Measurements from ENCODE around the gene VAV1.
"Not testable (repeated sequence)": the region's sequence is repeated elsewhere in the genome, so short reads cannot be mapped to it uniquely, and the experiment has no call there.

The VAV1 gene

GRCh38 chr19:6767357-6768235 is 4.9 kb upstream of the VAV1 start, which contains the start of gene SH2D3A:
SH2D3A (minus strand) TSS chr19:6767435; CDS start chr19:6763748, 3,687 bp downstream.
- no peaks in the 10 kb centered on the region for H3K9me3 ChIP-seq (ENCODE audit: low read length)
- no peaks in the 10 kb centered on the region for H3K4me1 ChIP-seq (ENCODE audit: insufficient read depth, low read length)
- no peak within 1 kb of the TSS for H3K9ac ChIP-seq (ENCODE audit: low read length)
- H3K36me3 ChIP-seq (ENCODE audit: insufficient read depth, low read length) = no peaks in the 10 kb centered on the region
- H3K27ac ChIP-seq (ENCODE audit: low read depth, low read length) = no peak within 1 kb of the TSS
- H3K4me3 ChIP-seq (ENCODE audit: low read depth in 1 of 2, low read length in 2 of 2) = no peak within 1 kb of the TSS
- H3K27me3 ChIP-seq (ENCODE audit: control insufficient read depth in 1 of 2, insufficient read depth in 2 of 2, low read length in 2 of 2) = peaks cover 23 to 32% of the 10 kb centered on the region in 2 donors

GRCh38 chr19:6768236-6768785 is 4.2 kb upstream of the VAV1 start:
- no peak overlapping the region for H3K9ac ChIP-seq (ENCODE audit: low read length)
- H3K27ac ChIP-seq (ENCODE audit: low read depth, low read length) = no peak overlapping the region
- H3K36me3 ChIP-seq (ENCODE audit: insufficient read depth, low read length) = no peaks in the 10 kb centered on the region
- H3K4me1 ChIP-seq (ENCODE audit: insufficient read depth, low read length) = no peaks in the 10 kb centered on the region
- H3K4me3 ChIP-seq (ENCODE audit: low read depth in 1 of 2, low read length in 2 of 2) = no peak overlapping the region
- H3K9me3 ChIP-seq (ENCODE audit: low read length) = no peaks in the 10 kb centered on the region
- peaks cover 23 to 36% of the 10 kb centered on the region in 2 donors for H3K27me3 ChIP-seq (ENCODE audit: control insufficient read depth in 1 of 2, insufficient read depth in 2 of 2, low read length in 2 of 2)

- Histone ChIP-seq H3K9me3 (ENCODE audit: low read length) (no peaks in the 10 kb centered on the region), H3K36me3 (ENCODE audit: insufficient read depth, low read length) (no peaks in the 10 kb centered on the region), H3K9ac (ENCODE audit: low read length) (no peak overlapping the region), H3K4me3 (ENCODE audit: low read depth in 1 of 2, low read length in 2 of 2) (no peak overlapping the region), H3K27ac (ENCODE audit: low read depth, low read length) (no peak overlapping the region), H3K27me3 (ENCODE audit: control insufficient read depth in 1 of 2, insufficient read depth in 2 of 2, low read length in 2 of 2) (peaks cover 23 to 36% of the 10 kb centered on the region in 2 donors), H3K4me1 (ENCODE audit: insufficient read depth, low read length) (no peaks in the 10 kb centered on the region)
These were observed 3.4 kb upstream of the VAV1 start for GRCh38 chr19:6769006-6769619.

GRCh38 chr19:6771648-6772027 is 870 bp upstream of the VAV1 start:
- H3K36me3 ChIP-seq (ENCODE audit: insufficient read depth, low read length); H3K9me3 ChIP-seq (ENCODE audit: low read length); H3K4me3 ChIP-seq (ENCODE audit: low read depth in 1 of 2, low read length in 2 of 2); H3K27ac ChIP-seq (ENCODE audit: low read depth, low read length); H3K4me1 ChIP-seq (ENCODE audit: insufficient read depth, low read length); H3K9ac ChIP-seq (ENCODE audit: low read length): not testable (repeated sequence)
- H3K27me3 ChIP-seq (ENCODE audit: control insufficient read depth in 1 of 2, insufficient read depth in 2 of 2, low read length in 2 of 2) = peaks cover 15 to 26% of the 10 kb centered on the region in 2 donors

GRCh38 chr19:6772866-6773322 is 386 bp downstream of the VAV1 start:
- peak overlapping the region; percentile 14 to 20 for H3K4me3 ChIP-seq (ENCODE audit: low read depth in 1 of 2, low read length in 2 of 2)
- no peak overlapping the region for H3K27ac ChIP-seq (ENCODE audit: low read depth, low read length)
- peaks cover 3 to 14% of the 10 kb centered on the region in 2 donors for H3K27me3 ChIP-seq (ENCODE audit: control insufficient read depth in 1 of 2, insufficient read depth in 2 of 2, low read length in 2 of 2)
- no peak overlapping the region for H3K9ac ChIP-seq (ENCODE audit: low read length)
- no peaks in the 10 kb centered on the region for H3K36me3 ChIP-seq (ENCODE audit: insufficient read depth, low read length)
- H3K4me1 ChIP-seq (ENCODE audit: insufficient read depth, low read length) = no peaks in the 10 kb centered on the region
- H3K9me3 ChIP-seq (ENCODE audit: low read length) = no peaks in the 10 kb centered on the region

GRCh38 chr19:6773323-6773931 is 919 bp downstream of the VAV1 start:
- H3K27me3 ChIP-seq (ENCODE audit: control insufficient read depth in 1 of 2, insufficient read depth in 2 of 2, low read length in 2 of 2) = peaks cover 0 to 10% of the 10 kb centered on the region in 2 donors
- H3K9ac ChIP-seq (ENCODE audit: low read length) = no peak overlapping the region
- no peaks in the 10 kb centered on the region for H3K9me3 ChIP-seq (ENCODE audit: low read length)
- H3K4me3 ChIP-seq (ENCODE audit: low read depth in 1 of 2, low read length in 2 of 2) = peak overlapping the region in 1 of 2 donors; percentile 14
- no peak overlapping the region for H3K27ac ChIP-seq (ENCODE audit: low read depth, low read length)
- no peaks in the 10 kb centered on the region for H3K4me1 ChIP-seq (ENCODE audit: insufficient read depth, low read length)
- no peaks in the 10 kb centered on the region for H3K36me3 ChIP-seq (ENCODE audit: insufficient read depth, low read length)

- Histone ChIP-seq H3K4me1 (ENCODE audit: insufficient read depth, low read length) (no peaks in the 10 kb centered on the region), H3K4me3 (ENCODE audit: low read depth in 1 of 2, low read length in 2 of 2) (no peak overlapping the region), H3K9me3 (ENCODE audit: low read length) (no peaks in the 10 kb centered on the region), H3K27ac (ENCODE audit: low read depth, low read length) (no peak overlapping the region), H3K36me3 (ENCODE audit: insufficient read depth, low read length) (no peaks in the 10 kb centered on the region), H3K9ac (ENCODE audit: low read length) (no peak overlapping the region), H3K27me3 (ENCODE audit: control insufficient read depth in 1 of 2, insufficient read depth in 2 of 2, low read length in 2 of 2) (peaks cover 0 to 7% of the 10 kb centered on the region in 2 donors)
These were observed 2.6 kb downstream of the VAV1 start for GRCh38 chr19:6774821-6775707.

- not testable (repeated sequence) for H3K9ac ChIP-seq (ENCODE audit: low read length); H3K9me3 ChIP-seq (ENCODE audit: low read length); H3K4me1 ChIP-seq (ENCODE audit: insufficient read depth, low read length); H3K27me3 ChIP-seq (ENCODE audit: control insufficient read depth in 1 of 2, insufficient read depth in 2 of 2, low read length in 2 of 2); H3K4me3 ChIP-seq (ENCODE audit: low read depth in 1 of 2, low read length in 2 of 2); H3K36me3 ChIP-seq (ENCODE audit: insufficient read depth, low read length); H3K27ac ChIP-seq (ENCODE audit: low read depth, low read length)
These were observed 3.5 kb downstream of the VAV1 start for GRCh38 chr19:6776045-6776444.

GRCh38 chr19:6776999-6777398 is 4.5 kb downstream of the VAV1 start:
- H3K36me3 ChIP-seq (ENCODE audit: insufficient read depth, low read length) = no peaks in the 10 kb centered on the region
- peaks cover 0 to 7% of the 10 kb centered on the region in 2 donors for H3K27me3 ChIP-seq (ENCODE audit: control insufficient read depth in 1 of 2, insufficient read depth in 2 of 2, low read length in 2 of 2)
- H3K9me3 ChIP-seq (ENCODE audit: low read length) = no peaks in the 10 kb centered on the region
- H3K4me1 ChIP-seq (ENCODE audit: insufficient read depth, low read length) = no peaks in the 10 kb centered on the region
- H3K9ac ChIP-seq (ENCODE audit: low read length) = no peak overlapping the region
- no peak overlapping the region for H3K4me3 ChIP-seq (ENCODE audit: low read depth in 1 of 2, low read length in 2 of 2)
- H3K27ac ChIP-seq (ENCODE audit: low read depth, low read length) = no peak overlapping the region

- Histone ChIP-seq H3K9me3 (ENCODE audit: low read length) (no peaks in the 10 kb centered on the region), H3K9ac (ENCODE audit: low read length) (no peak overlapping the region), H3K4me3 (ENCODE audit: low read depth in 1 of 2, low read length in 2 of 2) (no peak overlapping the region), H3K4me1 (ENCODE audit: insufficient read depth, low read length) (no peaks in the 10 kb centered on the region), H3K27me3 (ENCODE audit: control insufficient read depth in 1 of 2, insufficient read depth in 2 of 2, low read length in 2 of 2) (peaks cover 0 to 6% of the 10 kb centered on the region in 2 donors), H3K27ac (ENCODE audit: low read depth, low read length) (no peak overlapping the region), H3K36me3 (ENCODE audit: insufficient read depth, low read length) (no peaks in the 10 kb centered on the region)
These were observed 4.9 kb downstream of the VAV1 start for GRCh38 chr19:6777434-6777833.
